DOHH2 (cell line): ENCODE data around the gene POLR1H.

Source experiments
- CTCF ChIP-seq: fragments of 200-600 bp; sonication (generic); IDR thresholded peaks from one replicate; pipeline ENCODE4 v1.5.1; 2014; ENCODE audit warnings: antibody characterized with exemption, mild to moderate bottlenecking, low read depth, low read length; ENCODE audit not compliant: poor library complexity, severe bottlenecking
- EZH2phosphoT487 ChIP-seq: fragments of 200-600 bp; sonication (generic); IDR thresholded peaks from 2 replicates; pipeline ENCODE4 v1.6.1; 2017; ENCODE audit warnings: borderline replicate concordance, mild to moderate bottlenecking, antibody characterized with exemption, low read length, moderate library complexity, mixed read lengths

- TF ChIP-seq CTCF (no peak), EZH2phosphoT487 (no peak)
These were observed 31.5 kb upstream of the POLR1H start for GRCh38 chr6:30029588-30029987.
